HEK293 (cell line): ENCODE results near the gene PKN3.
A peak's percentile ranks its signal among the peaks of the same experiment; 100 is the strongest.

ENCODE experiments used
- CTCF ChIA-PET: fragments of 350-600 bp; formaldehyde crosslinking; extraction: SDS; loops from one replicate; lab custom pipeline; 2021; ENCODE audit warnings: antibody characterized with exemption; lab: Yijun Ruan, JAX
- POLR2A ChIA-PET: fragments of 300-600 bp; formaldehyde crosslinking; extraction: SDS; loops from one replicate; lab custom pipeline; 2020; ENCODE audit warnings: antibody characterized with exemption, inconsistent platforms; lab: Yijun Ruan, JAX
- H3K27ac ChIP-seq: fragments of 200-500 bp; sonication (Bioruptor generic); 2 replicates; pipeline ENCODE4 v1.5.1; 2014; ENCODE audit warnings: low read depth, low read length, control low read depth, inconsistent platforms; ENCODE audit errors: extremely low read depth
- H3K36me3 ChIP-seq, 2 experiments: fragments of 200-500 bp in 1 of 2; sonication (Bioruptor generic) in 1 of 2; 1 replicate in 1 of 2; 2 replicates in 1 of 2; pipeline ENCODE4 v1.5.1; 2014 to 2017; ENCODE audit warnings: inconsistent platforms in 2 of 2, low read length in 2 of 2; ENCODE audit not compliant: control insufficient read depth in 2 of 2, insufficient read depth in 1 of 2
- H3K4me1 ChIP-seq: fragments of 200-500 bp; sonication (Bioruptor generic); 2 replicates; pipeline ENCODE4 v1.5.1; 2014; ENCODE audit warnings: mild to moderate bottlenecking, low read length, inconsistent platforms; ENCODE audit not compliant: control insufficient read depth, insufficient read depth
- H3K4me3 ChIP-seq: 2 replicates; pipeline ENCODE4 v1.5.1; 2011; ENCODE audit warnings: low read depth, mild to moderate bottlenecking, control low read depth, low read length, moderate library complexity
- H3K9me3 ChIP-seq: fragments of 200-500 bp; sonication (Bioruptor generic); 2 replicates; pipeline ENCODE4 v1.5.1; 2014; ENCODE audit warnings: low read depth, low read length, inconsistent platforms; ENCODE audit not compliant: control insufficient read depth, insufficient read depth
- GLIS2 ChIP-seq: fragments of 450-650 bp; formaldehyde crosslinking; IDR thresholded peaks from 2 replicates; pipeline ENCODE4 v1.5.1; 2016; ENCODE audit warnings: missing biosample characterization, missing genetic modification characterization
- SP7 ChIP-seq: fragments of 450-650 bp; formaldehyde crosslinking; IDR thresholded peaks from 2 replicates; pipeline ENCODE4 v1.5.1; 2016; ENCODE audit warnings: missing biosample characterization, missing genetic modification characterization
- ZNF169 ChIP-seq: fragments of 450-650 bp; formaldehyde crosslinking; IDR thresholded peaks from 2 replicates; pipeline ENCODE4 v1.5.1; 2016; ENCODE audit warnings: missing biosample characterization, missing genetic modification characterization
- ZNF23 ChIP-seq: fragments of 450-650 bp; formaldehyde crosslinking; IDR thresholded peaks from 2 replicates; pipeline ENCODE4 v1.5.1; 2016; ENCODE audit warnings: missing biosample characterization, missing genetic modification characterization, borderline replicate concordance
- ZNF341 ChIP-seq: fragments of 450-650 bp; formaldehyde crosslinking; IDR thresholded peaks from 2 replicates; pipeline ENCODE4; 2016; ENCODE audit warnings: low read depth, missing biosample characterization, missing genetic modification characterization
- ZNF433 ChIP-seq: fragments of 450-650 bp; formaldehyde crosslinking; IDR thresholded peaks from 2 replicates; pipeline ENCODE4 v1.5.1; 2016; ENCODE audit warnings: missing biosample characterization, missing genetic modification characterization, low read depth
- ZNF707 ChIP-seq: fragments of 450-650 bp; formaldehyde crosslinking; IDR thresholded peaks from 2 replicates; pipeline ENCODE4 v1.5.1; 2016; ENCODE audit warnings: missing biosample characterization, missing genetic modification characterization
- ZNF785 ChIP-seq: fragments of 450-650 bp; formaldehyde crosslinking; IDR thresholded peaks from 2 replicates; pipeline ENCODE4 v1.5.1; 2016; ENCODE audit warnings: missing biosample characterization, missing genetic modification characterization
- TF ChIP-seq, protein P1 (sequence below): fragments of 450-650 bp; IDR thresholded peaks from 2 replicates; pipeline ENCODE4 v1.5.1; 2018; ENCODE audit warnings: missing biosample characterization, mild to moderate bottlenecking, missing genetic modification characterization
- TF ChIP-seq, protein P2 (sequence below): fragments of 450-650 bp; formaldehyde crosslinking; IDR thresholded peaks from 2 replicates; pipeline ENCODE4 v1.5.1; 2016; ENCODE audit warnings: missing biosample characterization, missing genetic modification characterization

The PKN3 gene

GRCh38 chr9:128706671-128707381 is 4.5 kb downstream of the PKN3 start:
- Histone ChIP-seq H3K4me1 (no peaks in the 10 kb centered on the region), H3K9me3 (no peaks in the 10 kb centered on the region), H3K27ac (no peak overlapping the region), H3K36me3 (peaks cover 0 to 29% of the 10 kb centered on the region in 2 experiments; a peak in 2 of 3 replicates), H3K4me3 (no peak overlapping the region)
- ChIA-PET CTCF (interaction anchor here (1.3 to 2.7 kb wide), 2 partner anchors 26 to 71 kb away, joined by 4 to 6 read pairs; no protein-coding TSS in a partner anchor), POLR2A (interaction anchor here (0.6 to 3.7 kb wide), 6 partner anchors 8 to 129 kb away, joined by 3 to 22 read pairs (median 7); partner anchors contain the start of gene ZDHHC12)
- TF ChIP-seq ZNF341 (tag by site-specific recombination) (peak; percentile 40; the same call in 1 of the 2 replicates), ZNF169 (no peak)

DNA sequence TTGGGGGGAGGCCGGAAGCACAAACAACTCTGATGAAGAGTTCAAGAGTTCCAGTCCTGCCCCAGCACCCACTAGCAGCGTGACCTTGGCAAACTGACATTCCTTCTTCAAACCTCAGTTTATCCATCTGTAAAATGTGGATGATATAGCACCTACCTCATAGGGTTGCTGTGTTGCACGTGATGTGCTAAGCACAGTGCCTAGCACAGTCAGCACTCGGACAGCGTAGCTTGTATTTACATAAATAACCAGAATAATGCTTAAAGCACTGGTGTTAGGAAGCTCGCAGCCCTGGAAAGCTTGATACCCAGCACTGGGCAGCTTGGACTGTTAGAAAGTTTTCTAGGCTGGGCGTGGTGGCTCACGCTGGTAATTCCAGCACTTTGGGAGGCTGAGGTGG is 5.1 kb downstream of the PKN3 start:
- ChIA-PET POLR2A (interaction anchor here (0.6 to 2.1 kb wide), 6 partner anchors 8 to 128 kb away, joined by 4 to 10 read pairs (median 5); partner anchors contain the start of gene ZDHHC12), CTCF (interaction anchor here (1.3 to 2.7 kb wide), 2 partner anchors 26 to 72 kb away, joined by 4 to 6 read pairs; no protein-coding TSS in a partner anchor)
- Histone ChIP-seq H3K4me3 (no peak overlapping the region), H3K4me1 (no peaks in the 10 kb centered on the region), H3K27ac (no peak overlapping the region), H3K9me3 (no peaks in the 10 kb centered on the region), H3K36me3 (peaks cover 0 to 34% of the 10 kb centered on the region in 2 experiments; a peak in 2 of 3 replicates)
- TF ChIP-seq ZNF707 (tag by site-specific recombination): no peak

GRCh38 chr9:128712451-128713410 is 10.4 kb downstream of the PKN3 start:
- Histone ChIP-seq H3K4me3 (no peak overlapping the region), H3K9me3 (no peaks in the 10 kb centered on the region), H3K36me3 (peaks cover 3 to 45% of the 10 kb centered on the region in 2 experiments; a peak in 2 of 3 replicates), H3K27ac (no peak overlapping the region)
- POLR2A ChIA-PET: interaction anchor here (0.7 to 1.8 kb wide), 2 partner anchors 12 to 674 kb away, joined by 3 to 6 read pairs; partner anchors contain the start of gene ZDHHC12
- TF ChIP-seq, protein P1, sequence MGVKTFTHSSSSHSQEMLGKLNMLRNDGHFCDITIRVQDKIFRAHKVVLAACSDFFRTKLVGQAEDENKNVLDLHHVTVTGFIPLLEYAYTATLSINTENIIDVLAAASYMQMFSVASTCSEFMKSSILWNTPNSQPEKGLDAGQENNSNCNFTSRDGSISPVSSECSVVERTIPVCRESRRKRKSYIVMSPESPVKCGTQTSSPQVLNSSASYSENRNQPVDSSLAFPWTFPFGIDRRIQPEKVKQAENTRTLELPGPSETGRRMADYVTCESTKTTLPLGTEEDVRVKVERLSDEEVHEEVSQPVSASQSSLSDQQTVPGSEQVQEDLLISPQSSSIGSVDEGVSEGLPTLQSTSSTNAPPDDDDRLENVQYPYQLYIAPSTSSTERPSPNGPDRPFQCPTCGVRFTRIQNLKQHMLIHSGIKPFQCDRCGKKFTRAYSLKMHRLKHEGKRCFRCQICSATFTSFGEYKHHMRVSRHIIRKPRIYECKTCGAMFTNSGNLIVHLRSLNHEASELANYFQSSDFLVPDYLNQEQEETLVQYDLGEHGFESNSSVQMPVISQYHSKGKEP (tag by site-specific recombination): no peak
- TF ChIP-seq GLIS2 (tag by site-specific recombination): peak; percentile 15; the same call in 1 of the 2 replicates
- no peak for TF ChIP-seq SP7 (tag by site-specific recombination)
- TF ChIP-seq, all 188 proteins: peak for 1
- CTCF ChIA-PET: interaction anchor here (1.1 to 1.4 kb wide), 2 partner anchors 10 to 11 kb away, joined by 4 read pairs; partner anchors contain the start of gene PKN3
- no peaks in the 10 kb centered on the region for H3K4me1 ChIP-seq

DNA sequence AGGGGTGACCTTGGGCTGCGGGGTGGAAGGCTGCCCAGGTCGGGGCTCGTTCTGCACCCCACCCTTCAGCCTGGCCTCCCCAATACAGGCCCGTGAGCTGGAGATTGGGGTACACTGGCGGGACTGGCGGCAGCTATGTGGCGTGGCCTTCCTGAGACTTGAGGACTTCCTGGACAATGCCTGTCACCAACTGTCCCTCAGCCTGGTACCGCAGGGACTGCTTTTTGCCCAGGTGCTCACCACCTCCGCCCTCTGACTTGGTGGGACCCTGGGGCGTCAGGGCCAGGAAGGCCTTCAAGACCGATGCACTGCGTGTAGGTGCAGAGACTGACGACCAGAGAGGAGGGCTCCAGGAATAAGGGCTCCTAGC is 11.1 kb downstream of the PKN3 start:
- peaks cover 3 to 49% of the 10 kb centered on the region in 2 experiments; a peak in 2 of 3 replicates for H3K36me3 ChIP-seq
- H3K4me1 ChIP-seq: no peaks in the 10 kb centered on the region
- CTCF ChIA-PET: interaction anchor here (1.4 kb wide), 1 partner anchor 11 kb away, joined by 4 read pairs; the partner anchor contains the start of gene PKN3
- no peaks in the 10 kb centered on the region for H3K9me3 ChIP-seq
- H3K27ac ChIP-seq: no peak overlapping the region
- TF ChIP-seq ZNF23 (tag by site-specific recombination) (no peak), ZNF785 (tag by site-specific recombination) (no peak), ZNF433 (tag by site-specific recombination) (no peak)
- TF ChIP-seq, protein P2, sequence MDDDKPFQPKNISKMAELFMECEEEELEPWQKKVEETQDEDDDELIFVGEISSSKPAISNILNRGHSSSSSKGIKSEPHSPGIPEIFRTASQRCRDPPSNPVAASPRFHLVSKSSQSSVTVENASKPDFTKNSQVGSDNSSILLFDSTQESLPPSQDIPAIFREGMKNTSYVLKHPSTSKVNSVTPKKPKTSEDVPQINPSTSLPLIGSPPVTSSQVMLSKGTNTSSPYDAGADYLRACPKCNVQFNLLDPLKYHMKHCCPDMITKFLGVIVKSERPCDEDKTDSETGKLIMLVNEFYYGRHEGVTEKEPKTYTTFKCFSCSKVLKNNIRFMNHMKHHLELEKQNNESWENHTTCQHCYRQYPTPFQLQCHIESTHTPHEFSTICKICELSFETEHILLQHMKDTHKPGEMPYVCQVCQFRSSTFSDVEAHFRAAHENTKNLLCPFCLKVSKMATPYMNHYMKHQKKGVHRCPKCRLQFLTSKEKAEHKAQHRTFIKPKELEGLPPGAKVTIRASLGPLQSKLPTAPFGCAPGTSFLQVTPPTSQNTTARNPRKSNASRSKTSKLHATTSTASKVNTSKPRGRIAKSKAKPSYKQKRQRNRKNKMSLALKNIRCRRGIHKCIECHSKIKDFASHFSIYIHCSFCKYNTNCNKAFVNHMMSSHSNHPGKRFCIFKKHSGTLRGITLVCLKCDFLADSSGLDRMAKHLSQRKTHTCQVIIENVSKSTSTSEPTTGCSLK (tag by site-specific recombination): no peak
- TF ChIP-seq, all 188 proteins: peak for 0
- H3K4me3 ChIP-seq: no peak overlapping the region
- POLR2A ChIA-PET: interaction anchor here (1.8 kb wide), 1 partner anchor 11 kb away, joined by 6 read pairs; the partner anchor contains the start of gene ZDHHC12
